Hematopoietic multipotent progenitor cell treated with erythropoietin and hydrocortisone succinate and interleukin-3 and kit ligand, for 8 days (in vitro differentiated cells): ENCODE measurements around the gene CALCA.
"Not testable (repeated sequence)": the region's sequence is repeated elsewhere in the genome, so short reads cannot be mapped to it uniquely, and the experiment has no call there.

ENCODE experiments used
- DNase-seq: peaks from one replicate; pipeline ENCODE4 v3.0.0-alpha.2; 2015

CALCA gene, protein sequence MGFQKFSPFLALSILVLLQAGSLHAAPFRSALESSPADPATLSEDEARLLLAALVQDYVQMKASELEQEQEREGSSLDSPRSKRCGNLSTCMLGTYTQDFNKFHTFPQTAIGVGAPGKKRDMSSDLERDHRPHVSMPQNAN

DNA sequence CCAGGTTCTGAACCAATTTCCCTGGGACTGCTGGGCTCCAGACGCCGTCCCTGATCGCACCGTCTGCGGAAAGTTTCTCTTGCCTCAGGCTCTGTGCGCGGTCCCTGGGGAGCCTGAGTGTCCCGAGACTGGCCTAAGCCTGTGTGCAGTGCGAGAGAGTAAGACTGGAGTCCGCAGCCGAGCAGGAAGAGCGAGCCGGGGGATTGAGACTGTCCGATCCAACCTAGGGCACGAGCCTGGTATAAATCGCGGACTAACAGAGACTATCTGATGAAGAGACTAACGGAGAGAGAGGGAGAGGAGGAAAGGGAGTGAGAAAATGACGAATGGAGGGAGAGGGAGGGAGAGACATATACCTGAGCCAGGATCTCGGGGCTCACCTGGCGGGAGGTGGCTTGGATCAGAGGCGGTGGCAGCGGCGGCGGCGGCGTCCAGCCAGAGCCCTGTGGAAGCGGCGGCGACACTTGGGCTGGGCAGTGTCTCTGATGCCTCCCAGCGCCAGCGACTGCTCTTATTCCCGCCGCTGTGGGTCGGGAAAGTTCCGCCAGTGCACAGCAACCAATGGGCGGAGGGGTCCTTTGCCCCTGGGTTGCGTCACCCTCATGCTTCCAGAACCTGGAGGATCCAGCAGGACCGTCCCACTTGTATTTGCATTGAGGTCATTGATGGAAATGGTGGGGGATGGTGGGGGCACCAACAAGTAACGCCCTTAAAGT is at the start of gene CALCA:
TSS of gene CALCA (minus strand) at position 487 of the 716 bp plus-strand sequence. CDS start 1,159 bp downstream, outside the sequence.
- DNase-seq, result no peak

DNA sequence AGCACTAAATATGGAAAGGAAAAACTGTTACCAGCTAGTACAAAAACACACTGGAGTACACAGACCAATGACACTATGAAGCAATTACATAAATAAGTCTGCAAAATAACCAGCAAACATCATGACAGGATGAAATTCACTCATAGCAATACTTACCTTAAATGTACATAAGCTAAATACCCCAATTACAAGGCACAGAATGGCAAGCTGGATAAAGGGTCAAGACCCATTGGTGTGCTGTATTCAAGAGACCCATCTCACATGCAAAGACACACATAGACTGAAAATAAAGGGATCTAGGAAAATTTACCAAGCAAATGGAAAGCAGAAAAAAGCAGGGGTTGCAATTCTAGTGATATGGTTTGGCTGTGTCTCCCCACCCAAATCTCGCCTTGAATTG is 44.0 kb upstream of the CALCA start:
- no peak for DNase-seq

DNA sequence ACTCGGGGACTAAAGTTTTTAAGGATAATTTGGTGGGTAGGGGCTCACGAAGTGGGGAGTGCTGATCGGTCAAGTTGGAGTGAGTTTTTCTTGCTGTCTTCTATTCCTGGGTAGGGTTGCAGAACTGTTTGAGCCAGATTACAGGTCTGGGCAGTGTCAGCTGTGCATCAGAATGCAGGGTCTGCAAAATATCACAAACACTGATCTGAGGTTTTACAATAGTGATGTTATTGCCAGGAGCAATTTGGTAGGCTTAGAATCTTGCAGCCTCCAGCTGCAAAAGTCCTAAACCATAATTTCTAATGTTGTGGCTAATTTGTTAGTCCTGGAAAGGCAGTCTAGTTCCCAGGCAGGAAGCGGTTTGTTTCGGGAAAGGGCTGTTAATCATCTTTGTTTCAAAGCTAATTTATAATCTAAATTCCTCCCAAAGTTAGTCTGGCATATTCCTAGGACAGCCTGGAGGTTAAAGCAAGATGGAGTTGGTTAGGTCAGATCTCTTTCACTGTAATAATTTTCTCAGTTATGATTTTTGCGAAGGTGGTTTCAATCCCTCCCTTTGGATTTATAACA is 39.7 kb upstream of the CALCA start:
- no peak for DNase-seq

DNA sequence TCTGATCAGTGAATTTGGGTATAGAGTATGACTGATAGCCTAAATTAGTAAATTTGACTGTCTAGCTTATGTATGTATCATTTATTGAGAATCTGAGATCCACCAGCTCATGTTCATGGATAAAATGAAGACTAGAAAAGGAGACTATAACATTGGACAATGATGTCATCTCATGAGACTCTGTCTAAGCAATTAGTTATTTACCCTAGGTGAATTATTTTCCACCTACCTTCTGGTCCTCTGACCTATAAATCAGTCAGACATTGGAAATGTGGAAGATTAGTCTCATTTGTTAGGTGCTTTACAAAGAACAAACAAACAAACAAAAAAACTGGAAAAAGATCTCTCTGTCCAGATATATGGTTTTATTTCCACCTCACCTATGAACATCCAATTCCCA is 38.7 kb upstream of the CALCA start:
- DNase-seq, result no peak

DNA sequence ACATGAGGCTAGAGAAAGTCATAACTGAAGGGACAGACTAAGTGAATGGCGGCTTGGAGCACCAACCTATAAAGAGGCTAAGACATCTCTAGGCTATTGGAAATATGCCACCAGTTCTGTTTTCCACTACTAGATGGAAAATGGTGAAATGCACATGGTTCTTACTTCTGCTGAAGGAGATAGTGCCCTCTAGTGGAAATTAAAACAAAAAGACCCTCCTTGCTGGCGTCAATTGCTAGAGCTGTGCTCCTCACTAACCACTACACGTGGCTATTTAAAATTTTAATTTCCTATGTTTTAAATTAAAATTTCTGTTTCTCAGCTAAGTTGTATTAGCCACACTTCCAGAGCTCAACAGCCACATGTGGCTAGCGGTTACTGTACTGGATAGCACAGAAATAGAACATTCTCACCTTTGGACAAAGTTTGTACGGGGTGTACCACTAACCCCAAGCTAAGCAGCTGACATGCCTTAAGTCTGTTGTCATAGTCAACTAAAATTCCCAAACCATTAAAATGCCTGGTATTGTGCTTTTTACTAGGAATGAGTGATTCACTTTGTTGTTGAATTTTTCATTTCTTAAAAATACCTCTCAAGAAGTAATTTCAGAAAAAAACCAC is 34.1 kb upstream of the CALCA start:
- DNase-seq, result peak; percentile 61

DNA sequence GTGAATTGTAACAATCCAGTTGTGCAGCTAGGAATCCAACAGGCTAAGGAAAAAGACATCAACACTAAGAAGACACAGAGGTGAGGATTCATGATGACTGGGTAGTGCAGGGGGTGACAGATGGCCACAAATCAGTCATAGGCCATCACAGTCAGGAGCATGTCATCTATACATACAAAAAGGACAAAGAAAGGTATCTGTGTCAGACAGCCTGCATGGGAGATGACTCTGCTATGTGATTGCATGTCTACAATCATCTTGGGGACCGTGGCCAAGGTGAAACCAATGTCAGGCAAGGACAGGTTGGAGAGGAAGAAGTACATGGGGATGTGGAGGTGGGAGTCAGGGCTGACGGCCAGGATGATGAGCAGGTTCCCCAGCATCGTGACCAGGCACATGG is 16.0 kb upstream of the CALCA start:
- not testable (repeated sequence) for DNase-seq

DNA sequence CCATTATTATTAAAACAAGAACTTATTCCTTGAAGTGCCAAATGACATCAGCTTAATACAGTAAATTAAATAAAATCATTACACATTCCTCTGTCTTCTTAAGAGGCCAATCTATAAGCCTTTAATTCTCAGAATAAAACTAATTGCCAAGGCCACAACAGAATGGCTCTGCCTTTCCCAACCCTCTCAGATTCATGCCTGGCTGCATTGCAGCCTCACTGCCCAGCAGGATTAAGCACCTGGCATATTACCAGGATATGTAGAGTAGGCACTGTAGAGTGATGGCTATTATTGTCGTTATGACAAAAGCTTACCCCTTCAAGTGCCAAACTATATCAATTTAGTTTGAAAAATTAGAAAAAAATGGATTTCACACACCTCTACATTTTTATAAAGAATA is 9.4 kb upstream of the CALCA start:
- DNase-seq, result no peak

DNA sequence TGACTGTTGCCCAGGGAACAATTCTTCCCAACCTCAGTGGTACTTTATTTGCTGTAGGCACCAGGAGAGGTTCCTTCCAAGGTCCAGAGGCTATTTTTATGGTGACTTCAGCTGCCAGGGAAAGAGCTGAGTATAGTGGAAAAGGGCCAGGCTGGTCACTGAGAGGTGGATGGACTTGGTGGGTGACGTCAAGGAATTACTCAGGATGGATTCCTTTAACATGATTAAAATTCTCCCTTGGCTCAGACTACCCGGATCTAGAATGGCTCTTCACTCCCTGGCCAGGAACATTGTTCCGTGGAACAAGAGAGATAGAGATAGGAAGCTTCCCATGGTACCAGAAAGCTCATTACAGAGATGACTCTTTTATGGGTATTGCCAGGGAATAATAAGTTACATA is 8.7 kb upstream of the CALCA start:
- no peak for DNase-seq

DNA sequence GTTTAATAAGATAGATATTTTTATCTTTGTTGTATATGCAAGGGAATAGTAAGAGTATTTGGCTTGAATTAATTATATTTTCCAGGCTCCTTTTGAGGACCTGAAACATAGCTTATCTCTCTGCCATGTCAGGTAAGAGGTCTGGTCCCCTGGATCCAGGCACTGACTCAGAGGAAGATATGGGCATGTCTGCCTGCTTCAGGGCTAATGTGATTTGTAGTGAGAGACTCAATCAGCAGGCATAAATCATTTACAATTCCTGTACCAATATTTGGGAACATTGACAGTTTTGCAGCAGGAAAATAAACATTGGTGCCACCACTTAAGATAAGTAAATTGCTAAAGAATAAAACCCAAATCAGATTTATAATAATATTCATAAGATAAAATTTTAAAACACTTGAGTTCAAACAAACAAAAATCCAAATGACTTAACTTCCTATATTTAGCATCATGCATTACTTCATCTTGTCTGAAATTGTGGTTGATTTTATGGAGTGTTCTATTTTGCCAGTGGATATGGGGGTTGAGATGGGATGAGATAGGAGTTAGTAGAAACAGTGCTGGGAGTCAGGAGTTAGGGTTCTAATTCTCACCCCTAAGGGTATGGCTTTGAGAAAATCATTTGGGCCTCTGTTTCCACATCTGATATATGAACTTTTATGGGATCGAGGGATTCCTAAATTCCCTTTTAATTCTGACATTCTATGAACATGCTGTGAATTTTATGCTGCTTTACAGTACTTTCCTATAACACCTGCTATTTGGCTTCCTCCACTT is 5.1 kb upstream of the CALCA start:
- DNase-seq, result no peak

DNA sequence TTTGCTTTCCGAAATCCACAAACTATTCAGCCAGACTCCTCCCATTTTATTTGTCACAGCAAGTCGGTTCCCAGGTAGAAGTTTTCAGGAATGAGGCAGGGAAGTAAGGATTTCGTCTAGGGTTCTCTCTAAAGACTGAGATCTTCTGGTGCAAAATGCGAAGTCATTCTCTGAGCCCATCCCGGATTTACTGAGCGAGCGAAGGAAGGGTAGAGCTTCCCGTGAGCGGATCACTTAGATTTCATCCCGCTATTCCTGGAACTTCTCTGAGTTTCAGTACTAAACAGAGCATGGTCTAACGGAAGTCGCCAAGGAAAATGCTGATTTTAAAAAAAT is 3.1 kb upstream of the CALCA start:
- no peak for DNase-seq

DNA sequence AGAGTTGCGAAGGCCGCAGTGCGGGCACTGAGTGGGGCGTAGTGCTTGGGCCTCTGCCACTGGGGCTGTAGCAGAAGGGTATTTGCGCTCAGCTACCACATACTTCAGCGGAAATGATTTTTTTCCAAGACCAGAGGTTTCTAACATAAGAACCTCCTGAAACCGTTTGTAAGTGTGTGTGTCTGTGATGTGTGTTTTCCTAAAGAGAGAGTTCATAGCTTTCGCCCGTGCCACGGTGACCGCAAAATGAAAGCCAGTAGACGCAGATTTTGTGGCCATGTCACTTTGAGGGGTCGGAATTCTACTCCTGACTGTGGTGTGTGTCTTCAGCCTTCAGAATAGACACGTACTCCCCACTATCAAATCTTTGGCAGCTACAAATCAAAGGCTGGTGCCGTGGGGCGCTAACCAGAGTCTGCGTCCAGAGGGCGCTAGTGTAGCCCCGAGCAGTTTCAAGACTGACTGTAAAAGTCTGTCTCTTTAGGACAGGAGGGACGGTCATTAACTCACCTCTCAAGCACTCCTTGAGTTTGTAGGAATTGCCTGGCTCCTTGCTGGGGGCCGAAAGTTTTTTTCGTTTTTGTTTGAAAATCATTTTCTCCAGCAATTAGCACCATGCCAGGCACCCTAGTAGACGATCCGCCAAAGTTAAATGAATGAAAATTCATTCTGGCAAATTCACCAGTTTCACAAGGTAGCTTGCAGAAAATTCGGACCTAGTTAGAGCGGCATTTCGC is 2.5 kb upstream of the CALCA start:
- peak; percentile 36 for DNase-seq

DNA sequence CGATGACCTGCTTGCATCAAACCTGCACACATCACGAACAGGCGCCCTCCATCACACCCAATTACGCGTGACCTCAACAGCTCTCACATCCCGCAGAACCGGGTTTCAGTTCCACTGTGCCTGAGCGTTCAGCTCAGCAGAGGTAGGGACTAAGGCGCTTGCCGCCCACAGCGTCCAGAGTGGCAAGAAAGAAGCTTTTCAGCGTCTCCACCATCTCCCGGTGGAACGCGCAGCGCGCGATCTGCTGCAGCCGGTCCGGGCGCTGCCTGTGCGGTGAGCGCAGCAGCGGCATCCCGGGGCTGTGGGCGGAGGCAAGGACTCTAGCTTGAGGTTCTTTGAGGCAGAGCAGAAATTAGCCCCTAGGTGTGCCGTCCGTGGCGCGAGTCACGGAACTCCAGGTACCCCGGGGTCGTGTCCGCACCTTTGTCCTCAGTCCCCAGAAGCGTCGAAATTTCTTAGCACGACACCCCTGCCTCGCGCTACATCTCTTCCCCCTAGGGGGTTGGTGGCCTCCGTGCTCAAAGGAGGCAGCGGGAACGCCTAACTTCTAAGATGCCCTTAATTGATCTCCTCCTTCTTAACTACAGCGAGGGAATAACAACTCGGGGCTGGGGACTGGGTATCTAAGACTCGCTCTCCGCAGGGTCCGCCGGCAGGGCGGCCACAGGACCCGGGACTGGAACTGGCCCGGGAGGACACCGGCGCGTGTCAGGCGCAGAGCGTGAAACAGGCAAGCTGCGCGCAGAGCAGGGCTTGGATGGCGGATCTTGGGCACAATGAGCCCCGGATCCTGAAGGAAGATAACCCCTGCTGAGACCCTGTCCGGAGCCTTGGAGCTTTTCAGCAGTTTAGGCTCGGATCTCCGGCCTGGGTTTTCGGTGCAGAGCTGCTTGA is 1.7 kb upstream of the CALCA start:
- DNase-seq, result no peak

DNA sequence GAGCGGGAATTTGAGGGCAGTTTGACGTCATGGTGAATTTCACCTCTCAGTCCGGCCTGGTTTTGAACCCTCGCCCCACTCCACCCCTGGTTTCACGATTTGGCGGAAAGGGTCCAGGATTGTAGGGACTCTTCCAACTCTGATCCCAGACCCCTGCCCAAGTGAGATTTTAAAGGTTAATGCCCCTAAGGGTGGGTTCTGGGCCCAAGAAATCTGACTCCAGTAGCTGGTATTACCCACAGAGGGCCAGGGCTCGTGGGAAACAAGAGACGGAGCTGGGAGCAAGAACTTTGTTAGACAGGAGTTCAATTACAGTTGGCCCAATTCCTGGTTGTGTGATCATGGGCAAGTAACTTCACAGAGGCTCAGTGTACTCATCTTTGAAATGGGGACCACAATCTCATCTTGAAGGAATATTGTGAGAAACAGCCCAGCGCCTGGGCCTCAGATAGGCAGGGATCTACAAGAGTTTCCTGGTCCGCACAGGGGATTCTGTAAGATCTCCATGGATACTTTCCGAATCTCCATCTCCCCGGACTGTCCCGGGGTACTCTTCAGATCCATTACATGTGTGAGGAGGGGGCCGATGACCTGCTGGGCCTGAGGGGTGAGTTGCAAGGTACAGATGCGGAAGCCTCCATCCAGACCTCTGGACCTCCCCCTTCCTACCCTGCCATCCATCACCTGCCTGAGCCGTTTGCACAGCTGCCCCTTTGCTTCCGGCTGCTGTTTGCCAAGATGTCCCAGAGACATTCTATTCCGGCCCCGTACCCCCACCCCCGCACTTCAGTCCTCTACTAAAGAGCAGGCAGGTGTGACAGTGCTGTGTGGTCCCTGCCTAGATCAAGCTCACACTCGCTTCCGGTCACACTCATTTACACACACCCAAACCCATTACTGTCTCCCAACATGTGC is 687 bp upstream of the CALCA start:
- DNase-seq, result no peak

DNA sequence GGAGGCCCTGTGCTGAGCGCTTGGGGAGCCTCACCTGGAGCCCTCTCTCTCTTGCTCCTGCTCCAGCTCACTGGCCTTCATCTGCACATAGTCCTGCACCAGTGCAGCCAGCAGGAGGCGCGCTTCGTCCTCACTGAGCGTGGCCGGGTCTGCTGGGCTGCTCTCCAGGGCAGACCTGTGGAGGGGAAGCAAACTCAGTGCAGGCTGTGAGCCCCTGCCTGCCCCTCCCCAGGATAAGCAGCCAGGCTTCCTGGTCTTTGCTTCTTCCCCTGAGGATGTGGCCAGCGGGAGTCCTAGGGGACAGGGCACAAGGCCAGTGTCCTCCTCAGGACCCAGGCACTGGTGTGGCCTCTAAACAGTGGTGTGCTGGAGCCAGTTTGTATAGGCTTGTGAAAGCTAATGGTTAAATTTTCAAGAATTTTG is 2.2 kb downstream of the CALCA start:
- peak; percentile 34 for DNase-seq

DNA sequence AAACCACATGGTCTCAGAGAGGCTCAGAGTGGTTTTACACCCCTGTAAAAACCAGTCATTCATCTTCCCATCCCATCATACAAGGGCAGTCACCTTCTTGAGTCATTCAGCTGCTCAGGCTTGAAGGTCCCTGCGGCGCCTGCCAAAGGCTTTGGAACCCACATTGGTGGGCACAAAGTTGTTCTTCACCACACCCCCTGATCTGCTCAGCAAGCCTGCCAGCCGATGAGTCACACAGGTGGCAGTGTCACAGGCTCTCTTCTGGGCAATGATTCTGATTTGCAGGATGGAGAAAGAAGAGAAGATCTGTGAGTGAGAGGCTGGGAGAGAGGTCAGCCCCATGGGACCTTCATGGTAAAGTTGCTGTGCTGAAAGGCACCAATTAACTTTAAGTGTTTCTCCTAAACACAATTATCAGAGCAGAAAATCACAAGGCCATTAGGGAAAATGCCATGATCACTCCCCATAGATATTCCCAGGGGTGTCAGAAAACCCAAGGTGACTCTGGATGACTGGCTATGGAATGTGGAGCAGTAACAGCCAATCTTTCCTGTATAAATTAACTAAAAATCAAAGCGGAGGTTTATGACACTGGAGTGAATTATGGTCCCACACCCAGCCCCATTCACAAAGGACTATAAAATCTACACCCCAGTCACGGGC is 4.4 kb downstream of the CALCA start:
- DNase-seq, result no peak

DNA sequence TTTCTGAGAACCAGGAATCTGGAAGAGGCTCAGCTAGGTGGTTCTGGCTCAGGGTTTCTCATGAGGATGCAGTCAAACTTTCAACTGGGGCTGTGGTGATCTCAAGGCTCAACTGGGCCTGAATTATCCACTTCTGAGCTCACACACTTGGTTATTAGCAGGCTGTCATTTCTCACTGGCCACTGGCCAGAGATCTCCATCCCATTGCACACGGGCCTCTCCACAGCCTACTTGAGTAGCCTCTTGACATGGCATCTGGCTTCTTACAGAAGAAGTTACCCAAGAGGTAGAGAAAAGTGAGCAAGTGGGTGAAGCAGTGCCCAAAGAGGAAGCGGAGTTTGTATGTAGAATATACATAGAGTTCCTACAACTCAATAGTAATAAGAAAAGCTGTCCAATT is 16.0 kb downstream of the CALCA start:
- DNase-seq, result no peak

DNA sequence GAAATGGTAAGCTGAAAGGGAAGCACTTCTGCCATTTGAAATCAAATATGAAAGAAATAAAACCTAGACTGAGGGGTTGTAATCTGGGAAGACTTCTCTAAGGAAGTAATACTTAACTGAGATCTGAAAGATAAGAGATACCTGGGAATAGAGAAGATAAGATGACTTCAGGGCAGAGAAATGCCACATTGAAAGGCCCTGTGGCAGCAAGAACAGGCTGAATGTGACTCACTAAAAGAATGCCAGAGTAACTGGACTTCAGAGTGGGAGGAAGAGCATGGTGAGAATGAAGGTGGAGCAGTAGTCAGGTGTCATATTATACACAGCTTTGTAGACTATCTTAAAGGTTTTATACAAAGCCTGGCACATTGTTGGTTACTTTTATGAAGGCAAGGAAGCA is 17.6 kb downstream of the CALCA start:
- DNase-seq, result no peak

DNA sequence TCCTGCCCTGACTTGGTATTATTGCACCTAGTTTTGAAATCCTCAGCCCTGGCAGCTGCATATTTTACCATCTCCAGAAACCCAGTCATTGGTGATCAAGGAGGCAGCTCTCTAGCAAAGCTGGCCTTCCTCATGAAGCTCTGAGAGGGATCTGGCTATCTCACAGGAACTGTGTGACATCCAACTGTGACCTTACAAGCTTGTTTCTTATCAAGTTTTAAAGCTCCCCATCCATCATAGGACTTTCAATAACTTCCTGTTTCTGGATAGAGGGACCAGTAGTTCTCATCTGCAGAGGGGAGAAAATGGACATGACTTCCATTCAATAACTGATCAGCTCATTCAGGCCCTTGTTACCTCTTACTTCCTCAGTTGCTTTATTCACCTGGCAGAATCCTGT is 18.2 kb downstream of the CALCA start:
- DNase-seq, result no peak

DNA sequence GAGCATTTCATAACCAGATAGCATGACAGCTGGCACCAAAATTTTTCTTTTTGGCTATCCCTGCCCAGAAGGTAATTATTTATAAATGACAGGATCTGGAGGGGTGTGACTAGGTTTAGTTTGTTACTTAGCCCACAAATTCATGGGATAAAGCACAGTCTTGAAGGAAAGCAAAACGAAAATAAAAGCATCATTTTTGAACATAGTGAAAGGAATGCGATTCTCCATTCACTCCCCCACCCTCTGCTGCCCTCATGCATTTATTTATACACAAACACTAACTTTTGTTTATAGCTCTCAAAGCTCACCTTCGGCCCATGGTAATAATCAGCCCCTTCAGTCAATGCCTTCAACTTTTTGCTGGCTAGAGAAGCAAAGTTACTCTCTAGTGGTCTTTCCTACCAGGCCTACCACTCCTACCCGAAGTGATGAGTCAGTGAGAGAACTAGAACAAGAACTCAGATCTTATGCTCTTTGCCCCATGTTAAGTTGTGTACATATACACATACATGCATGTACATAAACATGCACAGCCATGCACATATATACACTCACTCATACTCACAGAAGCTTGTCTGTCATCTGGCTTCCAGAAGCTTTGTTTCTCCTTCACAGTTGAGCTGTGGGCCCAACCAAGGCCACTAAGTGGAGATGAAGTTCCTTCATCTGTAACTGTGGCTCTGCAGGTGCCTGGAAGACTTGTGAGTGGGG is 22.6 kb downstream of the CALCA start:
- DNase-seq, result no peak
